Measurements from ENCODE around the gene AJAP1.

AJAP1 gene

GRCh38 chr1:4631321-4631720 is 23.1 kb upstream of the AJAP1 start:
- DNase-seq (ENCODE audit: low read depth, low spot score) = no peak

DNA sequence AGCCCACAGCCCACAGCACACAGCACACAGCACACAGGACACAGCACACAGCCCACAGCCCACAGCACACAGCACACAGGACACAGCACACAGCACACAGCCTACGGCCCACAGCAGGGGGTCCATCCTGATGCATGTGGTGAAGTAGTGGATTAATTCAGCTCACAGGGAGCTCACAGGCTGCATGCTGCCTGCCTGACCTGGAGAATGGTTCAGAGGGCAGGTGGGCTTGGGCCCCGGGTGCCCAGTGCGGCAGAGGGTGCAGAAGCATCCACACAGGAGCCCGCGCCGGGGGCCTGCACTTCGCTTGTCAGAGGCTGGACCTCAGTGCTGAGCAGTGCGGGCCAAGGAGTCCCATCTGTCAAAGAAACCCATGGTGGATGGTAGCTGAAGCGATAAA is 21.1 kb upstream of the AJAP1 start:
- DNase-seq (ENCODE audit: low read depth, low spot score) = no peak

DNA sequence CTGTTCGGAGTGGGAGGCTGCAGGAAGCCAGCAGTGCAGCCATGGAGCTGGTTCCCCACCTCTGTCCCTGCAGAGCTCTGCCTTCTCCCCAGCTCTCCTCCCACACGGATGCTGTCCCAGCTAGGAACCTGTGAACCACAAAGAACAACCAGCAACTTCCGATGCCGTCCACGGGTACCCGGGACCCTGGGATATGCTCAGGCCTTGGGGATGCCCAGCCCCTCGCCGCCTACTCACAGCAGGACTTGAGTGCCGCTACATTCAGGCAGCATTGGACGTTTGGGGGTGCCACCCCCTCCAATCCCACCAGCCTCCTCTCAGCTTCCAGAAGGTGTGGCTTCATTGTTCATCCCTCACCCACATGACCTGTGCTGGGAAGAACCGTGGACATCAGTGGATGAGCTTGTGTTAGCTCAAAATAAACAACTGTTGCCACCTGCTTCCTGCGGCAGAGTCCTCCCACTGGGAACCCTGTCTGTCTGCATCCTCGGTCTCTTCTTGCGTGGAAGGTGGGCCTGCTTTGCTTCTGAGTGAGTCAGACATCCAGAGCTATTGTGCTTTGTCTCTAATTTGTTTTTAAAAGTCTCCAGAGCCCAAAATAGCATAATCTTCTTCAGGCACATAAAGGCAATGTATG is 20.1 kb upstream of the AJAP1 start:
- no peak for DNase-seq (ENCODE audit: low read depth, low spot score)

GRCh38 chr1:4634793-4635406 is 19.5 kb upstream of the AJAP1 start:
- DNase-seq (ENCODE audit: low read depth, low spot score) = no peak

- no peak for DNase-seq (ENCODE audit: low read depth, low spot score)
Observed at GRCh38 chr1:4636186-4636585, 18.2 kb upstream of the AJAP1 start.

DNA sequence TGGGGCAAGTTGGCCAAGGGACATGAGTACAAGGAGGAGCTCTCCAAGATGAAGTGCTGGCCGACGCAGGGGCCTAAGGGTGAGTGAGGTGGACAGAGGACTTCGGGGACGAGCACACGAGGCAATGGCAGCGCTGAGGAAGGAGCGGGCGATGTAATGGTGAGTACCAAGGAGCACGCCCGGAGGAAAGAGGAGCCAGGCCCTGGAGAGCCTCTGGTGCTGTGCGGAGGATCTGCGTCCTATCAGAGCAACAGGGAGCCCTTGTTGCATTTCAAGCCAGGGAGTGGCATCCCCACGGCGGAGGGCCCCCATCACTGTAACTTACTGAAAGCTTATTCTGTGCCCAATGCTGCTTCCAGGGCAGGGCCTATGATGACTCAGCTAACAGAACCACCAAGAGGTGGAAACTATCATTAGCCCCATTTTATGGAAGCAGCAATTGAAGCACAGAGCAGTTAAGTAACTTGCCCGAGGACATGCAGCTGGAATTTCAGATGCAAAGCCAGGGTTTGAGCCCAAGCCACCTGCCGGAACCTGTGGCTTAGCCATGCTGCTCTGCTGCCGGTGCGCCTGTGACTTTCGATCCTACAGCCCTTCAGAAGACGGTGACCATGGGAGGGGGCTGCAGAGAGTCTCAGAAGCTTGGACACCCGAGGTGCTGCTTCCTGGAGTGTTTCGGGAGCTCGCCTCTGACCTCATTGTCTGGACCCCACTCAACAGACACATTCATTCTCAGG is 17.6 kb upstream of the AJAP1 start:
- DNase-seq (ENCODE audit: low read depth, low spot score) = no peak

DNA sequence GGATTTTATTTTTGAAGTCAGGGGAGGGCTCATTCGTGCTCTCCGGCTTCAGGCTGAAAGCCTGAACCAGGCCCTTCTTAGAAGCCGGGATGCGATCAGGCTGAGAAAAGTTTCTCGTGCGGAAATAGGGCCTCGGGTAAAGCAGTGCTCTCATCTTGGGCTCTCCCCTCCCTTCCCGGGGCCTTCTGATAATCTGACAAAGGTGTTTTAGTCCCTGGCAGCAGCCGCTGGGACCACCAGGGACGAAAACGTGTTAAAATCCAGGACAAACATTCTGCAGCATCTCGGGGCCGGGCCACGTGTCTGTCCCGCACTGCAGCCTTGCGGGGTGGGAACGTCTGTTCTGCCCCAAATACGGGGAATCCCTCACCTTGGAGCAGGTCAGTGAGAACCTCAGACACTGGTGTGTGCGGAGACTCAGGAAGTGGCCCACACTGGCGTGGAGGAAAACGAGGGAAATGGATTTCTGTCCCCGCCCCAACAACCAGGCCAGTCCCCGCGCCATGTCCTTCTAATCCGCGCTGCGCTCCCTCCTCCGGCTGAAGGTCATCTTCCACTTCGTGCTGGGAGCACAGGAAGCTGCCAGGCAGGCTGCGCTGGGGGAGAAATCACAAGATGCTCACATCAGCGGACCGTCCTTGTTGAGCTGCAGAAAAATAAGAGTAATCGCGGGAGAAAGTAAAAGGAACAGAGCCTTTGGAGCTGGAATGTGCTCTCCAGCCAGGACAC is 16.6 kb upstream of the AJAP1 start:
- no peak for DNase-seq (ENCODE audit: low read depth, low spot score)

- DNase-seq (ENCODE audit: low read depth, low spot score) = no peak
Observed at GRCh38 chr1:4638345-4638729, 16.1 kb upstream of the AJAP1 start.

- DNase-seq (ENCODE audit: low read depth, low spot score) = no peak
Observed at GRCh38 chr1:4640931-4641330, 13.5 kb upstream of the AJAP1 start.

GRCh38 chr1:4647391-4647790 is 7.0 kb upstream of the AJAP1 start:
- DNase-seq (ENCODE audit: low read depth, low spot score) = no peak

DNA sequence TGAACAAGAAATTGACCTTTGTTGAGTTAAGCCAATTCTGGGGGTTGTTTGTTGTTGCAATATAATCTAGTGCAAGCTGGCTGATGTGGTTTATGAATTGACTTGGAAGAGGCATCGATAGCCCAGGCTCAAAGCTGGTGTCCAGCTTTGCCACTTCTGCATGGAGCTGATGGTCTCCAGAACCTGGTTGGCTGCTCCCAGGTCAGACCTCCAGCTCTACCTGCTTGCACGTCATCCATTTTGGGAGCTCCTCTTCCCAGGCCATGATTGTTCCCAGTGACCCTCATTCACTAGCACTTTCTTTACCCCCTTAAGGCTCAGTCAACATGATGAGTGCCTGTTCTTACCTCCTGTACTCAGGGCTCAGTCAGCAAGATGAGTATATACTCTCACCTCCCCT is 5.8 kb upstream of the AJAP1 start:
- no peak for DNase-seq (ENCODE audit: low read depth, low spot score)

- no peak for DNase-seq (ENCODE audit: low read depth, low spot score)
Observed at GRCh38 chr1:4650481-4650880, 3.9 kb upstream of the AJAP1 start.

DNA sequence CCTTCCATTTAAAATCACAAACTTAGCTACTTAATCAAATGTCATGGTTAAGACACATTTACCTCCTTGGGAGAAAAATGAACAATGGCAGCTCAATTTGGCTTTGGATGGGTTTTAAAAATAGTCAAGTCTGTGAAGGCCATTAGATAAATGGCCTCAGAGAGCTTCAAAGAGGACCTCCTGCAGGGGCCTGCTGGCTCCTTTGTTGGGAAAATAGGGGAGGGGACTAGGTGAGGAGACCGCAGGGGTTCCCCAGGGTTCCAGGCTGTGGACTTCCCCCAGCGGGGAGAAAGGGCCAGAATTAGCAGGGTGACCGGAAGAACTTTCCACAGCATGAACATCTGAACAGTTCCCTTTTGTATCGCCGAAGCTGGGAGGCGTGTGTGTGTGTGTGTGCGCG is 3.4 kb upstream of the AJAP1 start:
- no peak for DNase-seq (ENCODE audit: low read depth, low spot score)

DNA sequence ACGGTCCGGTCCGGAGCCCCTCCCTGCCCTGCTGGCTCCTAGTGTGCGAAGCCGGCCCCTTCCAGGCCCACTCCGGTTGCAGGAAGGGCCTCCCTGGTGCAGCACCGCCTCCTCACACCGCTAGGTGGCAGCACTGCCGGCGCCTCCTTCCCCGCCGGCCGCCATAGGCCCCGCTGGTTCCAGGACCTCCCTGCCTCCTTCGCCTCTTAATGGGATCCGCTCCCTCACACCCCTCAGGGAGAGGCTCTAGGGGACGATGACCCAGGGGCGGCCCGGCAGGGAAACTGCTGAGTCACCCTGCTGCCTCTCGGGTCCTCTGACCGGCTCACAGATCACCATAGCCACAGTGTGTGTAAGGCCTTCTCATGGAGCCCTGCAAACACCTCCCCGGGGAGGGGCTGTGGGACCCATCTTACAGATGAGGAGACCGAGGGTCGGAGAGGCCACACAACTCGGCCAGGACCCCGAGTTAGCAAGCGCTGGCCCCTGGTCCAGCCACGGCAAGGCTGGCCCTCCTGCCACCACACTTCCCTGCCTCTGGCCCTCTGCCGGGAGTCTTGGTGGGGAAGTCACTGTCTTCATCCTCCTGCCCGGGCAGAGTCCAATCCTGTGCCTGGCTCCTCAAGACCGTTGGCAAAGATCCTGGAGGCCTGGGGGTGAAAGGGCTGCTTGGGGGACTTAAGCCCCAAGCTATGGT is 1.6 kb upstream of the AJAP1 start:
- peak; percentile 35 for DNase-seq (ENCODE audit: low read depth, low spot score)

DNA sequence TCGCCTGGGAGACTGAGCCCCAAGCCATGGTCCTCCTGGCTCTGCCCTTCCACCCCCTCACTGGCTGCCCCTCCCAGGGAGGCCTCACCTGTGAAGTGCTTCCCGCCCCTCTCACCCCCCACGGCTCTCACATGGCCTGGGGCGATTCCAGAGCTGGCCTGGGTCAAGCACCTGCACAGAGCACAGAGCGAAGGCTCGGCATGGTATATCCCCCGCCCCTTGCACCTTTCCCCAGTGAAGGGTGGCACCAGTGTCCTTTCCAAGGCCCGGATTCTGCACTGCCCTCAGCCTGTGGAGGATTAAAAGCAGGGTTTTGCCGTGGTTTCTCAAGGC is 1.1 kb upstream of the AJAP1 start:
- no peak for DNase-seq (ENCODE audit: low read depth, low spot score)

DNA sequence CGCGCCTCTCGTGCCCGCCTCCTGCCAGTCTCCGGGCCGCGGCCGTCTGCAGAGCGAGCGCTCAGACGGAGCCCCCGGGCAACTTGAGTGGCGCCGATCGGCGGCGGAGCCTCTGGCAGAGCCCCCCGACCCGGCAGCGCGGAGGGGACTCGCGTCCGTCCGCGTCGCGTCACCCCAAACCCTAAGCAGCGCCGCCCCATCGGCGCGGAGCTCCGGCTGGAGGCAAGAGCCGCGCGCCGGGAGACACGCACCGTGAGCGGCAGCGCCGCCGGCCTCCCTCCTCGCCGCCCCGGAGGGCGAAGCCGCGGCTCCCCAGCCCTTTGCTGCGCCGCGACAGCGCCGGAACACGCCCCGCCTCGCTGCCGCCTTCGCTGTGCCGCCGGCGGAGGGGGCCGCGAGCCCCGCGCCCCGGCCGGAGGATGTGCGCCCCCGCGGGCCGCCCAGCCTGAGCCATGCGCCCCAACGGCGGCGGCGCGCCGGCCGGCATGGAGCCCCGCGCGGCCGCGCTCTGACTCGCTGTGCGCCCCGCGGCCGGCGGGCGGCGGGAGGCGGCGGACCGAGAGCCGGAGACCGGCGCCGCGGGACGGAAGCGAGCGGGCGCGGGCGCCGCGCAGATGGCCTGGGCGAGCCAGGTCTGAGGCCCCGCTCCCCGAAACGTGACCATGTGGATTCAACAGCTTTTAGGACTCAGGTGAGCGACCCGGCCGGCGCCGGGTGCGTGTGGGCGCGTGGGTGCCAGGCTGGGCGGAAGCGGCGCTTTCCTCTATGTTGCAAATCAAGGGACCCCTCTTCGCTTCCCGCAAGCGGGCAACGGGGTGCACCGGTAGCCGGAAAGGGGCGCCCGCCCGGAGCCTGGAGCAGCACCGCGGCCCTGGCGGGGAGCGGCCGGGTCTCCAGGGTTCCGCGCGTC is 610 bp downstream of the AJAP1 start:
- no peak for DNase-seq (ENCODE audit: low read depth, low spot score)

DNA sequence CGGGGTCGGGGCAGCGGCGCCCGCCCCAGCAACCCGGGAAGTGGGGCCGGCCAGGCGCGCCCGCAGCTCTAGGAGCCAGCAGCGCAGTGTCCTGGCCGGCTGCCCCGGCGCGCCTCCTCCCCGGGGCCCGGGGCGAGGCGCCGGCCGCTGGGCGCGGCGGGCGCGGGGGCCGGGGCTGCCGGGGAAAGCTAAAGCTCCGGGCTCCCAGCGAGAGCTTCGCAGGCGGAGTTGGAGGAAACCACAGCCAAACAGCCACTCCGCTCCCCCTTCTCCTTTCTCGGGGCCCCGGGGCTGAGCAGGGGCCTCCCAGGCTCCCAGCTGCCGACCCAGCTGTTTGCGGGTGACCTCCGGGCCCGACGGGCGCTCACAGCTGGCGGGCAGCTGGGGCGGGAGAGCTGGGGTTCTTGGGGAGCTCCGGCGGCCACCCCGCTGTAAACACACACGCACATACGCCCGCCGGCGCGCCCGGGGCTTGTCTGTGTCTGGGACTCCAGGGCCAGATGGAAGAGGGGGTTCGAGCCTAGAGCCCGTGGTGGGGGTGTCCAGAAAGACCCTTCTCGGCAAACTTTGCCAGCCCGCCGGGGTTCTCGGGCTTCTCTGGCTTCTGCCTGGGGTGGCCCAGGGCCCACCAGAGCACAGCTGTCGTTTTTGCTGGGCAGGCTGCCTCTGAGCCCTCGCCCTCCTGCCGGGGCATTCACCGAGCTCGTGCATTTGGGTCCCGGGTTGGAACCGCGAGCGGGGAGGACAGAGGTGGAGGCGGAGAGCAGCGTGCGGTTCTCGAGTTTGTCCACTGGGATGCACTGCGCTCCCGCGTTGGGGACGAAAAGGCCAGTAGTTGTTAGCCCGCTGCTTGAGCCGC is 1.5 kb downstream of the AJAP1 start:
- DNase-seq (ENCODE audit: low read depth, low spot score) = no peak

- no peak for DNase-seq (ENCODE audit: low read depth, low spot score)
Observed at GRCh38 chr1:4656533-4657140, 2.2 kb downstream of the AJAP1 start.

- DNase-seq (ENCODE audit: low read depth, low spot score) = no peak
Observed at GRCh38 chr1:4657244-4657789, 2.9 kb downstream of the AJAP1 start.

Data from activated naive CD8-positive, alpha-beta T cell treated with anti-CD3 and anti-CD28 coated beads, Interleukin-2, amount 50 U/mL, for 16 hours (primary cell).